Measurements from ENCODE around the gene MARVELD3.
A peak's percentile ranks its signal among the peaks of the same experiment; 100 is the strongest.

MARVELD3 gene

DNA sequence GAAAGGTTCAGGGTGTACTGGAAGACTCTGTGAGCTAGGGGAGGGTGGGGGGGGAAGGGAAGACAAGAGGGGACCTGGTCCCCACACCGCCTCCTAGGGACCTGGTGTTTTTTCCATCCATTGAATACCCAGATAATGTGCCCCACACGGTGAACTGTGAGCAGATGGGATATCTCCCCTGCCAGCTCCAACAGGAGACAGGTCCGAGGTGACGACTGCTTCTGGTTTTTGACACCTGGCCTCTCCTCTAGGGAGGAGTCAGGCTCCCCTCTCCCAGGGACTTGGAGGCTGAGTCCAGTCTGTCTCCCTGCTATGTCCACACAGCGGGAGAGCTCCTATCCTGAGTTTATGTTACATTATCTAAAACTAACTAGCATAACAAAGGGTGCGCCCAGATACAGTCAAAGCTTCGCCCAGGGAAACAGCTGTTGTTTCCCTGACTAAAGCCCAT, 1.8 kb downstream of the MARVELD3 start:
- Histone ChIP-seq H3K36me3 (ENCODE audit: control insufficient read depth, insufficient read depth, low read length) (no peaks in the 10 kb centered on the region), H3K4me2 (ENCODE audit: low read length) (no peak overlapping the region), H3K27me3 (ENCODE audit: control insufficient read depth, insufficient read depth, low read length) (no peaks in the 10 kb centered on the region), H3K79me2 (no peaks in the 10 kb centered on the region), H3K27ac (no peak overlapping the region), H3K9ac (no peak overlapping the region), H3K4me1 (no peaks in the 10 kb centered on the region), H3K9me3 (ENCODE audit: control insufficient read depth, low read length) (no peaks in the 10 kb centered on the region), H2AFZ (no peak overlapping the region), H3K4me3 (ENCODE audit: low read depth, low read length) (no peak overlapping the region)
- TF ChIP-seq CTCF (IDR thresholded peaks at IDR 0.05): no peak

DNA sequence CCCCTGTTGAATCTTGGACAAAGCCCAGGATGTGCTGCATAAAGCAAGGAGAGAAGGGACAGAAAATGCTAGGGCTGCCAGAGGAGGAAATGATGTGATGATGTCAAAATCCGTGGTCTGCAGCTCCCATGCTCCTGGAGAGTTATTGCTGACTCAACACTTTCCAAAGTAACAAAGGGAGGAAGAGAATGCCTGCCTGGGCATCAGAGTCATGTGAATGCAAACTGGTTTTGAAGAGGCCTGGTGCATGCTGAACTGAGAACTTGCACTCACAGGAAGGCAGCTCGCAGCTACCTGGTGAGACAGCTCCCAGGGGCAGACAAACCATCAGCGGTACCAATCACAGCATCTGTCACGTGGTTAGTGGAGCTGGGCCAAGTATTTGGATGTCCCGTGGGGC, 2.8 kb downstream of the MARVELD3 start:
- Histone ChIP-seq H3K9ac (no peak overlapping the region), H3K27me3 (ENCODE audit: control insufficient read depth, insufficient read depth, low read length) (no peaks in the 10 kb centered on the region), H3K27ac (no peak overlapping the region), H3K36me3 (ENCODE audit: control insufficient read depth, insufficient read depth, low read length) (no peaks in the 10 kb centered on the region), H3K79me2 (no peaks in the 10 kb centered on the region), H3K4me3 (ENCODE audit: low read depth, low read length) (no peak overlapping the region), H2AFZ (no peak overlapping the region), H3K9me3 (ENCODE audit: control insufficient read depth, low read length) (no peaks in the 10 kb centered on the region), H3K4me2 (ENCODE audit: low read length) (peak overlapping the region; percentile 8), H3K4me1 (no peaks in the 10 kb centered on the region)
- TF ChIP-seq CTCF (IDR thresholded peaks at IDR 0.05): no peak

DNA sequence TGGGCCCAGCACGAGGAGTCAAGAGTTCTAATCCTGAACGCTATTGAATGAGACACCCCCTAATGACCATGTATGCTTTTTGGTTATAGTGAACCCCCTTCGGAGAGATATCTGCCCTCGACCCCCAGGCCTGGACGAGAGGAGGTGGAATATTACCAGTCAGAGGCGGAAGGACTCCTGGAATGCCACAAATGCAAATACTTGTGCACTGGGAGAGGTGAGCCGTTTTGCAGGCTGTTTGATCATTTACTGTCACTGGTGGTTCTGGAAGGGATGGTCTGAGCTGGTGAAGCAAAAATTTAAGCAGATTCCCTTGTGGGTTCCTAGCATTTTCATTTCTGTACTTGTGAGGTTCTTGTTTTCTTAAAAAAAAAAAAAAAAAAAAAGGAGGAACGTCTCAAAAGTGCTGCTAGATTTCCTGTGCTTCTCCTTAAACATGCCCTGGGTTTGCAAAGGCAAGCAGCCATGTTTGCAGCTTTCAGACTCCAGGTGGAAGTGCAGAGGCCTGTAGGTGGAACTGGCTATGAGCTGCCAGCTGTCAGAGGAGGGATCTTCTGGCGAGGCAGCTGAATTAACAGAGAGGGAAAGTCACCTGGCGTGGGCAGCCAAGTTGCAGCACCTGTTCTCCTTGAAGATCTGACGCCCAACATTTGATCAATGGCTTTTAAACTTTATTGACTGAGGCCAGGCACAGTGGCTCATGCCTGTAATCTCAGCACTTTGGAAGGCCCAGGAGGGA, 3.5 kb downstream of the MARVELD3 start:
- no peak overlapping the region for H3K4me3 ChIP-seq (ENCODE audit: low read depth, low read length)
- no peaks in the 10 kb centered on the region for H3K79me2 ChIP-seq
- H3K27me3 ChIP-seq (ENCODE audit: control insufficient read depth, insufficient read depth, low read length): no peaks in the 10 kb centered on the region
- H3K4me1 ChIP-seq: no peaks in the 10 kb centered on the region
- H3K36me3 ChIP-seq (ENCODE audit: control insufficient read depth, insufficient read depth, low read length): no peaks in the 10 kb centered on the region
- H3K9ac ChIP-seq: no peak overlapping the region
- H3K27ac ChIP-seq: no peak overlapping the region
- no peak for TF ChIP-seq CTCF (IDR thresholded peaks at IDR 0.05)
- peak overlapping the region; percentile 8 for H3K4me2 ChIP-seq (ENCODE audit: low read length)
- no peaks in the 10 kb centered on the region for H3K9me3 ChIP-seq (ENCODE audit: control insufficient read depth, low read length)
- H2AFZ ChIP-seq: no peak overlapping the region

- no peak overlapping the region for H3K4me2 ChIP-seq (ENCODE audit: low read length)
- H3K27ac ChIP-seq: no peak overlapping the region
- H2AFZ ChIP-seq: no peak overlapping the region
- no peaks in the 10 kb centered on the region for H3K9me3 ChIP-seq (ENCODE audit: control insufficient read depth, low read length)
- no peaks in the 10 kb centered on the region for H3K36me3 ChIP-seq (ENCODE audit: control insufficient read depth, insufficient read depth, low read length)
- H3K4me1 ChIP-seq: no peaks in the 10 kb centered on the region
- no peak overlapping the region for H3K4me3 ChIP-seq (ENCODE audit: low read depth, low read length)
- H3K27me3 ChIP-seq (ENCODE audit: control insufficient read depth, insufficient read depth, low read length): no peaks in the 10 kb centered on the region
- no peak for TF ChIP-seq CTCF (IDR thresholded peaks at IDR 0.05)
- no peak overlapping the region for H3K9ac ChIP-seq
- H3K79me2 ChIP-seq: no peaks in the 10 kb centered on the region
These were observed 4.8 kb downstream of the MARVELD3 start for GRCh38 chr16:71630808-71631207.

DNA sequence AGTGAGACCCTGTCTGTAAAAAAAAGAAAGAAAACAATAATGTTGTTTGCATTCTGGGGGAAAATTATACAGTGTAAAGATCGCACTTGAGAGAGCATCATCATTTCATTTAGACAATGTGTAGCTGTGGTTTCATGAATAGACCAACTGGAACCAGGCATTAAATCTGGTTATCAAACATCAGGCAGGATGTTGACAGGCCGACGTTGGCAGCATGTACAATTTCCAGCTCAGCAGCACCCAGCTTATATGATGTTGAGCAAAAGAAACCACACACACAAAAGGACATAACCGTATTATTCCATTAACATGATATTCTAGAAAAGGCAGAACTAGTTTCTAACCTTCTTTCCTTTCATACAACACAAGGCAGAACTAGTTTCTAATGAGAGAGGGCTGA, 5.8 kb downstream of the MARVELD3 start:
- no peak overlapping the region for H2AFZ ChIP-seq
- H3K4me2 ChIP-seq (ENCODE audit: low read length): no peak overlapping the region
- H3K9me3 ChIP-seq (ENCODE audit: control insufficient read depth, low read length): no peaks in the 10 kb centered on the region
- H3K27ac ChIP-seq: no peak overlapping the region
- TF ChIP-seq CTCF (IDR thresholded peaks at IDR 0.05): no peak
- H3K9ac ChIP-seq: no peak overlapping the region
- no peaks in the 10 kb centered on the region for H3K79me2 ChIP-seq
- H3K4me3 ChIP-seq (ENCODE audit: low read depth, low read length): no peak overlapping the region
- no peaks in the 10 kb centered on the region for H3K27me3 ChIP-seq (ENCODE audit: control insufficient read depth, insufficient read depth, low read length)
- H3K4me1 ChIP-seq: no peaks in the 10 kb centered on the region
- no peaks in the 10 kb centered on the region for H3K36me3 ChIP-seq (ENCODE audit: control insufficient read depth, insufficient read depth, low read length)
